IMR-90 (cell line): Measurements from ENCODE around the gene ARMS2. TPM values are rescaled to one million over a fixed set of nuclear protein-coding genes. Genes with fewer than 3 reads are reported as not detected.

Experiments used
- ATAC-seq: fragments of 200-7000 bp; cut with Tn5 transposase; 2 replicates; pipeline ENCODE4 v1.9.1; 2020; ENCODE audit warnings: low read depth, mild to moderate bottlenecking, moderate library complexity
- BruUV-seq: library from RNA; stranded (reverse); fragments of 400-500 nt; replicated peaks from 2 replicates; lab custom pipeline; 2021; lab: Mats Ljungman, UMichigan
- CTCF ChIA-PET: fragments of 300-600 bp; formaldehyde crosslinking; extraction: SDS; loops from one replicate; lab custom pipeline; 2021; ENCODE audit warnings: antibody characterized with exemption; lab: Yijun Ruan, JAX
- POLR2A ChIA-PET: fragments of 300-600 bp; sonication (Branson Sonifier 250); formaldehyde crosslinking; loops from one replicate; lab custom pipeline; 2022; ENCODE audit warnings: antibody characterized with exemption; ENCODE audit not compliant: unreplicated experiment; lab: Charles Lee
- DNase-seq: peaks from one replicate; pipeline ENCODE4 v3.0.0; 2013
- H2AFZ ChIP-seq: replicated peaks from 2 replicates; pipeline ENCODE3; 2013; ENCODE audit warnings: low read length, mild to moderate bottlenecking; ENCODE audit not compliant: poor library complexity
- H2AK5ac ChIP-seq: 2 replicates; pipeline ENCODE4 v1.6.1; 2013; ENCODE audit warnings: low read depth, low read length, inconsistent platforms
- H2AK9ac ChIP-seq: replicated peaks from 2 replicates; pipeline ENCODE3; 2013; ENCODE audit warnings: mild to moderate bottlenecking, low read depth, low read length, moderate library complexity; ENCODE audit not compliant: poor library complexity
- H2BK120ac ChIP-seq: 2 replicates; pipeline ENCODE4 v1.6.1; 2013; ENCODE audit warnings: low read depth, low read length, inconsistent platforms
- H2BK15ac ChIP-seq: 3 replicates; pipeline ENCODE4 v1.6.1; 2013; ENCODE audit warnings: low read depth, low read length, inconsistent platforms
- H2BK20ac ChIP-seq: 2 replicates; pipeline ENCODE4 v1.6.1; 2013; ENCODE audit warnings: low read depth, mild to moderate bottlenecking, inconsistent platforms, low read length, moderate library complexity
- H2BK5ac ChIP-seq: 2 replicates; pipeline ENCODE4 v1.6.1; 2013; ENCODE audit warnings: mild to moderate bottlenecking, low read depth, low read length, inconsistent platforms; ENCODE audit not compliant: poor library complexity, severe bottlenecking
- H3K14ac ChIP-seq: replicated peaks from 2 replicates; pipeline ENCODE4 v1.6.1; 2013; ENCODE audit warnings: low read depth, low read length, inconsistent platforms
- H3K18ac ChIP-seq: 2 replicates; pipeline ENCODE4 v1.6.1; 2013; ENCODE audit warnings: low read depth, low read length, control low read depth
- H3K23ac ChIP-seq: 2 replicates; pipeline ENCODE4 v1.6.1; 2013; ENCODE audit warnings: low read depth, low read length, inconsistent platforms
- H3K27ac ChIP-seq: 2 replicates; pipeline ENCODE4 v1.5.1; 2013; ENCODE audit warnings: mild to moderate bottlenecking, control low read depth, low read length; ENCODE audit not compliant: insufficient read depth
- H3K27me3 ChIP-seq: 2 replicates; pipeline ENCODE4 v1.6.1; 2013; ENCODE audit warnings: low read length; ENCODE audit not compliant: control insufficient read depth, insufficient read depth
- H3K36me3 ChIP-seq: 2 replicates; pipeline ENCODE4 v1.6.1; 2013; ENCODE audit warnings: low read length, mixed read lengths; ENCODE audit not compliant: control insufficient read depth, insufficient read depth
- H3K4ac ChIP-seq: 2 replicates; pipeline ENCODE4 v1.6.1; 2013; ENCODE audit warnings: low read depth, low read length, inconsistent platforms
- H3K4me1 ChIP-seq: 2 replicates; pipeline ENCODE4 v1.6.1; 2013; ENCODE audit warnings: low read length, mixed read lengths; ENCODE audit not compliant: control insufficient read depth, insufficient read depth
- H3K4me2 ChIP-seq: 2 replicates; pipeline ENCODE4 v1.6.1; 2013; ENCODE audit warnings: low read depth, mild to moderate bottlenecking, control low read depth, low read length, moderate library complexity
- H3K4me3 ChIP-seq: 2 replicates; pipeline ENCODE4 v1.5.1; 2013; ENCODE audit warnings: low read depth, mild to moderate bottlenecking, control low read depth, low read length, moderate library complexity; ENCODE audit not compliant: insufficient read depth
- H3K56ac ChIP-seq: 2 replicates; pipeline ENCODE4 v1.6.1; 2013; ENCODE audit warnings: low read length, inconsistent platforms; ENCODE audit not compliant: insufficient read depth; ENCODE audit errors: extremely low read depth
- H3K79me1 ChIP-seq, 2 experiments: 2 replicates each; pipeline ENCODE4 v1.6.1; 2013; ENCODE audit warnings: low read length in 2 of 2, inconsistent platforms in 1 of 2, low read depth in 1 of 2
- H3K9ac ChIP-seq: 2 replicates; pipeline ENCODE4 v1.6.1; 2013; ENCODE audit warnings: low read depth, low read length, control low read depth
- H3K9me1 ChIP-seq: 2 replicates; pipeline ENCODE4 v1.6.1; 2013; ENCODE audit warnings: low read length, inconsistent platforms; ENCODE audit not compliant: insufficient read depth
- H3K9me3 ChIP-seq: 2 replicates; pipeline ENCODE4 v1.6.1; 2013; ENCODE audit warnings: low read length; ENCODE audit not compliant: control insufficient read depth, insufficient read depth
- H4K20me1 ChIP-seq: 2 replicates; pipeline ENCODE4 v1.6.1; 2013; ENCODE audit warnings: low read length, inconsistent platforms; ENCODE audit not compliant: insufficient read depth
- H4K5ac ChIP-seq: 2 replicates; pipeline ENCODE4 v1.6.1; 2013; ENCODE audit warnings: mild to moderate bottlenecking, low read depth, low read length, control low read depth
- H4K8ac ChIP-seq, 2 experiments: 2 replicates each; pipeline ENCODE4 v1.6.1; 2013; ENCODE audit warnings: low read depth in 2 of 2, low read length in 2 of 2, control low read depth in 1 of 2, inconsistent platforms in 1 of 2
- H4K91ac ChIP-seq: 2 replicates; pipeline ENCODE4 v1.6.1; 2013; ENCODE audit warnings: low read depth, low read length, inconsistent platforms; ENCODE audit not compliant: insufficient read depth
- BHLHE40 ChIP-seq: fragments of 150-350 bp; IDR thresholded peaks from 2 replicates; pipeline ENCODE4 v1.6.1; 2016; ENCODE audit warnings: mild to moderate bottlenecking, low read depth, low read length
- CHD1 ChIP-seq: IDR thresholded peaks from 2 replicates; pipeline ENCODE4 v1.6.1; 2012; ENCODE audit warnings: low read depth, low read length, improper control_type of control experiment
- CTCF ChIP-seq: conservative IDR thresholded peaks from 2 replicates; pipeline ENCODE4 v1.5.1; 2012; ENCODE audit warnings: mild to moderate bottlenecking, low read depth, low read length, improper control_type of control experiment
- ELK1 ChIP-seq: fragments of 150-350 bp; IDR thresholded peaks from 2 replicates; pipeline ENCODE4 v1.6.1; 2016; ENCODE audit warnings: low read depth, mild to moderate bottlenecking, low read length, moderate library complexity, borderline replicate concordance
- FOS ChIP-seq: fragments of 150-350 bp; IDR thresholded peaks from 2 replicates; pipeline ENCODE4 v1.6.1; 2016; ENCODE audit warnings: low read depth, low read length
- MAFK ChIP-seq: IDR thresholded peaks from 2 replicates; pipeline ENCODE4 v1.6.1; 2012; ENCODE audit warnings: low read depth, low read length, improper control_type of control experiment
- MAZ ChIP-seq: IDR thresholded peaks from 2 replicates; pipeline ENCODE4 v1.6.1; 2012; ENCODE audit warnings: low read depth, mild to moderate bottlenecking, low read length, improper control_type of control experiment, moderate library complexity, borderline replicate concordance
- MXI1 ChIP-seq: IDR thresholded peaks from 2 replicates; pipeline ENCODE4 v1.6.1; 2012; ENCODE audit warnings: low read depth, mild to moderate bottlenecking, low read length, moderate library complexity, borderline replicate concordance
- NFE2L2 ChIP-seq: fragments of 150-350 bp; IDR thresholded peaks from 2 replicates; pipeline ENCODE4 v1.6.1; 2016; ENCODE audit warnings: low read depth, mild to moderate bottlenecking, low read length
- POLR2A ChIP-seq: IDR thresholded peaks from 2 replicates; pipeline ENCODE4 v1.6.1; 2012; ENCODE audit warnings: mild to moderate bottlenecking, low read depth, low read length
- RCOR1 ChIP-seq: IDR thresholded peaks from 2 replicates; pipeline ENCODE4 v1.6.1; 2012; ENCODE audit warnings: mild to moderate bottlenecking, low read length, improper control_type of control experiment; ENCODE audit not compliant: insufficient replicate concordance
- RFX5 ChIP-seq: IDR thresholded peaks from 2 replicates; pipeline ENCODE4 v1.8.0; 2012; ENCODE audit warnings: low read depth, mild to moderate bottlenecking, low read length, moderate library complexity
- SMC3 ChIP-seq: fragments of 150-350 bp; IDR thresholded peaks from 2 replicates; pipeline ENCODE4 v1.6.1; 2016; ENCODE audit warnings: low read depth, mild to moderate bottlenecking, antibody characterized with exemption, low read length, moderate library complexity
- USF2 ChIP-seq: fragments of 150-350 bp; IDR thresholded peaks from 2 replicates; pipeline ENCODE4 v1.6.1; 2017; ENCODE audit warnings: mild to moderate bottlenecking, antibody characterized with exemption, low read length, low read depth
- WGBS, 2 experiments: methylation state at CpG; one replicate each; pipeline versions ENCODE4 v1.1.5 to v1.1.7; 2013; ENCODE audit warnings: missing lambda C conversion rate in 2 of 2; ENCODE audit not compliant: insufficient read length in 1 of 2; ENCODE audit errors: extremely low coverage in 2 of 2; 5-methylcytosine and 5-hydroxymethylcytosine counted together
- dilution Hi-C: fragments of 300-500 bp; cut with HindIII; formaldehyde crosslinking; loops from one replicate; pipeline ENCODE4 v1.14.3; 2018; ENCODE audit warnings: low sequenced_read_pairs; ENCODE audit not compliant: unreplicated experiment
- in situ Hi-C: fragments of 300-500 bp; cut with MboI; formaldehyde crosslinking; loops from 3 replicates; pipeline ENCODE4 v1.14.3; 2019; ENCODE audit warnings: low sequenced_read_pairs, inconsistent platforms, mixed read lengths
- intact Hi-C: fragments of 100-400 bp; cut with micrococcal nuclease; formaldehyde crosslinking; loops from 2 replicates; pipeline ENCODE4 v1.10.0; 2022
- polyA plus RNA-seq, 3 experiments: library from polyadenylated mRNA; depleted of rRNA; stranded (reverse); fragments of >200 nt; gene quantifications; 2 replicates each; pipeline ENCODE4 v1.2.3, GENCODE V29; 2012; ENCODE audit warnings: low replicate concordance in 1 of 3
- total RNA-seq: library from RNA; depleted of rRNA; stranded (reverse); fragments of >200 nt; gene quantifications from 2 replicates; pipeline ENCODE4 v1.2.3, GENCODE V29; 2012

The ARMS2 gene
- total and polyA plus RNA-seq, 2 of the 4 experiments (the other 2 are of a cell fraction): not detected

- H3K9ac ChIP-seq: no peak overlapping the region
- no peak overlapping the region for H3K4ac ChIP-seq
- H3K9me1 ChIP-seq: peaks cover 3% of the 10 kb centered on the region; the same call in 1 of the 2 replicates
- H3K4me3 ChIP-seq: no peak overlapping the region
- no peak overlapping the region for H2BK120ac ChIP-seq
- ATAC-seq (no peak), DNase-seq (no peak)
- ChIA-PET POLR2A (no interaction called here), CTCF (no interaction called here)
- H4K8ac ChIP-seq: no peak overlapping the region
- H2AFZ ChIP-seq: no peak overlapping the region
- H3K9me3 ChIP-seq: no peaks in the 10 kb centered on the region
- H2BK20ac ChIP-seq: no peak overlapping the region
- peaks cover 4 to 9% of the 10 kb centered on the region in 2 experiments; a peak in 2 of 4 replicates for H3K79me1 ChIP-seq
- intact Hi-C loops (no loop called here), in situ Hi-C loops (no loop called here), dilution Hi-C loops (no loop called here)
- H4K20me1 ChIP-seq: no peaks in the 10 kb centered on the region; the same call in 1 of the 2 replicates
- no TSS peak for BruUV-seq
- no peak overlapping the region for H2BK5ac ChIP-seq
- H2BK15ac ChIP-seq: no peak overlapping the region
- peaks cover 11% of the 10 kb centered on the region for H3K4me1 ChIP-seq
- no peak overlapping the region for H4K5ac ChIP-seq
- H3K18ac ChIP-seq: no peak overlapping the region
- no peak overlapping the region for H3K56ac ChIP-seq
- H3K36me3 ChIP-seq: no peaks in the 10 kb centered on the region
- H2AK9ac ChIP-seq: no peak overlapping the region
- H3K27ac ChIP-seq: no peak overlapping the region
- no peak overlapping the region for H2AK5ac ChIP-seq
- no peak overlapping the region for H4K91ac ChIP-seq
- no peaks in the 10 kb centered on the region for H3K27me3 ChIP-seq
- TF ChIP-seq BHLHE40: no peak
- no peak for TF ChIP-seq SMC3
- no peak for TF ChIP-seq MAZ
- TF ChIP-seq USF2: no peak
- no peak for TF ChIP-seq FOS
- no peak for TF ChIP-seq RCOR1
- no peak for TF ChIP-seq CTCF
- TF ChIP-seq MAFK: no peak
- no peak for TF ChIP-seq ELK1
- TF ChIP-seq CHD1: no peak
- no peak for TF ChIP-seq RFX5
- TF ChIP-seq POLR2A: no peak
- no peak for TF ChIP-seq MXI1
- no peak for TF ChIP-seq NFE2L2
- H3K4me2 ChIP-seq: no peak overlapping the region
- H3K14ac ChIP-seq: no peak overlapping the region
- H3K23ac ChIP-seq: no peak overlapping the region
- no CpG with 5 or more reads among the region's 10 CpGs for WGBS, 2 experiments
These were observed 25.8 kb downstream of the ARMS2 start for GRCh38 chr10:122480146-122480833.
